Right kidney (tissue), 1 donor: ENCODE results near the gene HOXA6.

ENCODE experiments used
- DNase-seq: peaks from one replicate; pipeline ENCODE4 v3.0.0-alpha.2; 2016

Gene HOXA6

GRCh38 chr7:27110186-27111031 lies 37.2 kb downstream of the HOXA6 start:
- DNase-seq: peak; percentile 91

- no peak for DNase-seq
Measured at GRCh38 chr7:27109466-27110185, 37.9 kb downstream of the HOXA6 start.

- DNase-seq: peak; percentile 80
Measured at GRCh38 chr7:27108390-27109127, 39.0 kb downstream of the HOXA6 start.

- DNase-seq: peak; percentile 76
Measured at GRCh38 chr7:27107391-27108381, 39.9 kb downstream of the HOXA6 start.

- no peak for DNase-seq
Measured at GRCh38 chr7:27106901-27107240, 40.7 kb downstream of the HOXA6 start.

- peak; percentile 88 for DNase-seq
Measured at GRCh38 chr7:27106181-27106900, 41.2 kb downstream of the HOXA6 start.

GRCh38 chr7:27105301-27106031 lies 42.1 kb downstream of the HOXA6 start:
- DNase-seq: peak; percentile 64

GRCh38 chr7:27104341-27105058 lies 43.1 kb downstream of the HOXA6 start:
- DNase-seq: peak; percentile 81

- DNase-seq: peak; percentile 87
Measured at GRCh38 chr7:27103489-27104226, 43.9 kb downstream of the HOXA6 start.

- DNase-seq: peak; percentile 88
Measured at GRCh38 chr7:27102581-27103442, 44.8 kb downstream of the HOXA6 start, which contains the start of gene HOXA2. HOXA2 (minus strand) TSS chr7:27102683; CDS start chr7:27102500, 183 bp downstream.

GRCh38 chr7:27101957-27102580 lies 45.5 kb downstream of the HOXA6 start:
- peak; percentile 87 for DNase-seq

GRCh38 chr7:27101171-27101956 lies 46.2 kb downstream of the HOXA6 start:
- DNase-seq: peak; percentile 87

GRCh38 chr7:27100694-27101170 lies 46.8 kb downstream of the HOXA6 start:
- DNase-seq: no peak

- DNase-seq: peak; percentile 47
Measured at GRCh38 chr7:27099453-27100370, 47.9 kb downstream of the HOXA6 start.
